Choroid plexus epithelial cell (primary cell): ENCODE data around the gene CMIP.

Source experiments
- DNase-seq: peaks from one replicate; pipeline ENCODE4 v3.0.0-alpha.2; 2010; ENCODE audit warnings: low read depth
- H3K4me3 ChIP-seq: 2 replicates; pipeline ENCODE4 v1.5.1; 2011; ENCODE audit warnings: low read depth, mild to moderate bottlenecking, control low read depth, low read length, moderate library complexity
- CTCF ChIP-seq: conservative IDR thresholded peaks from 2 replicates; pipeline ENCODE4 v1.5.1; 2011; ENCODE audit warnings: low read depth, mild to moderate bottlenecking, control low read depth, inconsistent platforms, low read length, moderate library complexity

The CMIP gene

DNA sequence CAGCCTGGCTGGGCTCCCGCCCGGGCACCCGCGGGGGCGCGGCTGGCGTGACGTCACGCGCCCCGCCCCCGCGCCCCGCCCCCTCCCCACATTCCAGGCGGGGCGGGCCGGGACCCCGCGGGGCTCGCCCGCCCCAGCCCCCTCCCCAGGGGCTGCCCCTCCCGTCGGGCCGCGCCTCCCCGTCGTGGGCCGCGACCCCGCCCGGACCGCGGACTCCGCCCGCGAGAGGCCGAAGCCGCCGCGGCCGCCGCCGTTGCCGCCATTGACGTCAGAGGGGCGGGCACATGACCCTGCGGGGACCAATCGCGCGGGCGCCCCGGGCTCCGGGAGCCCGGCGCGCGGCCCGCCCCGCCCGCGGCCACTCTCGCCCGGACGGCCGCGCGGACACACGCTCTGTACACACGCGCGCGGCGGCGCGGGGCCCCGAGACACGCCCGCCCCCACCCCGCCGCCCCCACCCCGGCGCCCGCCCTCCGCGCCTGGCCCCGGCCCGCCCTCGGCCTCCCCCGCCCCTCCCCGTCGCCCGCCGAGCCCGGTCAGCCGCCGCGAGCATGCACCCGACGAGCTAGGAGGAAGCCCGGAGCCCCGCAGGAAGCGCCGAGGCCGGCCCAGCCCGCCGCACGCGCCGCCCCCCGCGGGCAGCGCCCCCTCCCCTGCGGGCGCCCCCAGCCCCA is at the start of gene CMIP:
Gene CMIP (plus strand): TSS at position 361 of the 674 bp plus-strand sequence.
- TF ChIP-seq CTCF: no peak
- DNase-seq: peak; percentile 75
- peak within 1 kb of the TSS; percentile 67 for H3K4me3 ChIP-seq

DNA sequence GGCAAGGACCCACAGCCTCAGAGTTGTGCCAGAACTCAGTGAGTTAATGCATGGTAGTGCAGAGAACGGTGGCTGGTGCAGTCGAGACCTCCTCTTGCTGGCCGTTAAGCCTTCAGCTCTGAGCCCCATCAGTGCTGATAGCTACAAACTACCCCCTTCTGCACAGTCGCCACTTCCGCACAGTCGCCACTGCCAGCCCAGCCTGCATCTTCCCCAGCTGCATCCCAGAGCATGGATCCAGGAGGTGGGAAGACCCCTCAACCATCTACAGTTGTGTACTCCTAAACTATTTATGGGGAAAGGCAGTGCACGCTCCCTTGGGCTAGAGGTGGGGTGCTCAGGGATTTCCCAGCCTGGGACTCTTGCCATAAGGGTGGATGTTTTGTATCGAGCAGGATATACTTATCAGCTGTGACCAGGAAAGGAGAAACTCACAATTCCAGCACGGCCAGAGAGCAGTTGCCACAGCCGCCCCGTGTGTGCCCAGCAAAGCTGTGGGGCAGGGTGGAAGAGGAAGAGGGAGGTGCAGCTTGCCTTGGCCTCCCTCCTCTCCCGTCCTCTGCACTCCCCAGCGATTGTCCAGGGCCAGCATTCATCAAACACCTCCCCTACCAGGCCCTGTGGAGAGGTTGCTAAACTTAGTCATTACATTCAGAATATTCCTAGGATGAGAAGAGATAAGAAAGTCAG is 49.5 kb upstream of the CMIP start:
- no peak for TF ChIP-seq CTCF
- no peak for DNase-seq

GRCh38 chr16:81397058-81397878 is 47.3 kb upstream of the CMIP start:
- no peak for DNase-seq
- H3K4me3 ChIP-seq: no peak overlapping the region
- TF ChIP-seq CTCF: no peak

More for the DNA sequence above, 49.5 kb upstream of the CMIP start:
- no peak overlapping the region for H3K4me3 ChIP-seq

- DNase-seq: no peak
- H3K4me3 ChIP-seq: no peak overlapping the region
- TF ChIP-seq CTCF: no peak
Observed at GRCh38 chr16:81397879-81398520, 46.6 kb upstream of the CMIP start.

DNA sequence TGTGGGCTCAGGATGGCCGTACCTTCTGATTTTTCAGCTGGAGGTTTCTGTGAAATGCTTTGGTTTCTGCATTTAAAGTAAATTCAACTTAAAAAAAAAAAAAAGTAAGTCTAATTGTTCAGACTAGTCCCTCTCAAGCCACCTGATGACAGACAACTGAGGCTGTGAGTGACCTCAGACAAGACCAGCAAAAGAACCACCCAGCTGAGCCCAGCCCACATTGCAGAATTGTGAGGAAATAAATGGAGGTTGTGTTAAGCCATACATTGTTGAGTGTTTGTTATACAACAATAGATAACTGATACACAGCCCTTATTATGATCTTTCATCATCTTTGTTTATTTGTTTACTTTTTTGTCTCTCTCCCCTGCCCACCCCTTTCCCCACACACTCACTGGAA is 44.7 kb upstream of the CMIP start:
- DNase-seq: no peak
- TF ChIP-seq CTCF: no peak
- no peak overlapping the region for H3K4me3 ChIP-seq

GRCh38 chr16:81401035-81401950 is 43.3 kb upstream of the CMIP start:
- peak; percentile 75 for DNase-seq
- no peak for TF ChIP-seq CTCF
- H3K4me3 ChIP-seq: no peak overlapping the region
